DND-41 (cell line): ENCODE results near the gene ANTXR2.

ENCODE experiments used
- CTCF ChIP-seq: IDR thresholded peaks from 2 replicates; pipeline ENCODE4 v1.5.1; 2012; ENCODE audit warnings: borderline replicate concordance, low read length, moderate library complexity, mild to moderate bottlenecking; ENCODE audit not compliant: poor library complexity, severe bottlenecking; ENCODE audit errors: extremely low read depth
- EZH2 ChIP-seq: IDR thresholded peaks from 3 replicates; pipeline ENCODE4 v1.6.1; 2012; ENCODE audit warnings: borderline replicate concordance, low read depth, mild to moderate bottlenecking, moderate library complexity, low read length, inconsistent platforms; ENCODE audit not compliant: severe bottlenecking

- TF ChIP-seq CTCF (no peak), EZH2 (no peak)
Observed at GRCh38 chr4:80042821-80043220, 30.2 kb downstream of the ANTXR2 start.
